Esophagus muscularis mucosa (tissue), 4 donors: ENCODE results near the gene TEX29. TPM values are rescaled to one million over a fixed set of nuclear protein-coding genes. Genes with fewer than 3 reads are reported as not detected.

Source experiments
- DNase-seq: peaks from one replicate; pipeline ENCODE4 v3.0.0-alpha.2; 2017; ENCODE audit errors: extremely low spot score
- H3K27ac ChIP-seq, 4 donors: fragments of 200-600 bp; sonication (generic); replicated peaks in 1 of 4; 1 replicate in 3 of 4; 2 replicates in 1 of 4; pipeline ENCODE4 v1.5.1; 2016 to 2019; ENCODE audit warnings: mild to moderate bottlenecking in 1 of 4
- H3K27me3 ChIP-seq, 4 donors: fragments of 200-600 bp; sonication (generic); one replicate each; pipeline versions ENCODE4 v1.5.1 to v1.6.0; 2016 to 2019
- H3K36me3 ChIP-seq, 4 donors: fragments of 200-600 bp; sonication (generic); one replicate each; pipeline ENCODE4 v1.5.1; 2016 to 2019
- H3K4me1 ChIP-seq, 4 donors: fragments of 200-600 bp; sonication (generic); one replicate each; pipeline ENCODE4 v1.5.1; 2016 to 2019
- H3K4me3 ChIP-seq, 4 donors: fragments of 200-600 bp; sonication (generic); 1 replicate in 2 of 4; 2 replicates in 2 of 4; pipeline ENCODE4 v1.5.1; 2016 to 2019; ENCODE audit warnings: mild to moderate bottlenecking in 4 of 4, moderate library complexity in 1 of 4
- H3K9me3 ChIP-seq, 4 donors: fragments of 200-600 bp; sonication (generic); 1 replicate in 3 of 4; 2 replicates in 1 of 4; pipeline ENCODE4 v1.5.1; 2016 to 2019
- EP300 ChIP-seq: sonication (generic); formaldehyde crosslinking; IDR thresholded peaks from one replicate; pipeline ENCODE4 v1.6.1; 2017; ENCODE audit warnings: antibody characterized with exemption
- POLR2A ChIP-seq: fragments of 450-650 bp; IDR thresholded peaks from one replicate; pipeline ENCODE4 v1.6.1; 2017; ENCODE audit warnings: antibody characterized with exemption, moderate library complexity, mild to moderate bottlenecking, low read depth
- POLR2AphosphoS5 ChIP-seq, 2 donors: sonication (generic); formaldehyde crosslinking; IDR thresholded peaks; one replicate each; pipeline ENCODE4 v1.6.1; 2017; ENCODE audit warnings: antibody characterized with exemption in 2 of 2
- WGBS: methylation state at CpG from one replicate; pipeline ENCODE4 v1.1.5; 2018; 5-methylcytosine and 5-hydroxymethylcytosine counted together
- intact Hi-C: fragments of 100-400 bp; cut with DNase I; formaldehyde crosslinking; loops from one replicate; pipeline ENCODE4 v1.15.1; 2023
- total RNA-seq, 4 donors: library from RNA; depleted of rRNA; stranded (reverse); fragments of >200 nt; gene quantifications; one replicate each; pipeline versions ENCODE4 v1.1.0 to v1.2.1, GENCODE V29; 2016
- TF ChIP-seq, protein P1 (sequence below), 3 experiments: fragments of 200-600 bp in 2 of 3; fragments of 450-650 bp in 1 of 3; sonication (generic) in 2 of 3; IDR thresholded peaks; one replicate each; pipeline ENCODE4 v1.5.1; 2017 to 2019; ENCODE audit warnings: antibody characterized with exemption in 3 of 3, mild to moderate bottlenecking in 2 of 3, moderate library complexity in 1 of 3

TEX29 gene
- total RNA-seq, 4 donors from 2014 or later, result 0.83 to 0.99 TPM; not detected in 2

DNA sequence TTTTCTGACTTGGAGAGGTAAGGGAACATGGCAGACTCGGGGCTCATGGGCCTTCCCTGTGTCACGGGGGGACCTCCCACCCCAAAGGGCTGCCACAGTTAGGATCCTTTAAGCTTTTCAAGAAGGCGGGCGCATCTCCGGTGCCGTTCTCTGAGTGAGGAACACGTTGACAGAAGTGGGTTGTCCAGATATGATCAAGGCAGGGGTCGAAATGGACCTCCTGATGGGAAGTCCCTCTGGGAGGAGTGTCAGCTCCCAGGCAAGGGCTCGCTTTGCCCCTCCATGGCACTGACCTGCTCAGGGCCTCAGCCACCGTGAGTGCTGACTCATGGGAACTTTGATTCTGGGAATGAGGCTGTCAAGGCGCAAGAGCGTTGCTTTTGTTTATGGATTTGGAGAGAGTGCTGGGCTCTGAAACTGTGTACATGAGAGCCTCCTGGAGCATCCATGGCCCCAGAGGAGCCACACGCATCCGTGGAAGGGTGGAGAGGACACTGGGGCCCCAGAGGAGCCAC, 6.5 kb upstream of the TEX29 start:
- TF ChIP-seq POLR2A (no peak), EP300 (no peak)
- intact Hi-C loops, result no loop called here
- H3K4me1 ChIP-seq, result no peaks in the 10 kb centered on the region
- peaks cover 0 to 9% (median 2%) of the 10 kb centered on the region in 4 donors for H3K9me3 ChIP-seq
- H3K36me3 ChIP-seq, result peaks cover 0 to 37% (median 30%) of the 10 kb centered on the region in 4 donors
- no peaks in the 10 kb centered on the region for H3K27me3 ChIP-seq
- H3K4me3 ChIP-seq, result no peak overlapping the region
- WGBS, result 88% methylated on average over 14 of the region's 14 CpGs
- no peak for DNase-seq
- no peak overlapping the region for H3K27ac ChIP-seq

DNA sequence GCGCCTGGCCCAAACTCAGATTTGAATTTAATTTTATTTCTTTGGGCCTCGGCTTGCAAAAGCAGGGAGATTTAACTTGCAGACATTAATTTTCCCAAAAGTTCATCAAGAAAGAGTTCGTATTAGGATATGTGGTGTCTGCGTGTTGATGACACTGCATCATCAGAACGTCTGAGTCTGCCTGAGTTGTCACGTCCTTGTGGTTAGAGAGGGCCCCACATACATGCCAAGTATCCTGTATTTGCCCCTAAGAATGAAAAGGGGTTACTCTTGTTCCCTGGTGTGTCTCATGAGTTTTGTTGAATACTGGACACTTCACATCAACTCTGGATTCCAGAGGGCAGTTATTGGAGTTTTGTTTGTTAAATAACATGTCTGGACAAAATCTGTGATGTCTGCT, 5.6 kb upstream of the TEX29 start:
- Histone ChIP-seq H3K27me3 (no peaks in the 10 kb centered on the region), H3K4me1 (no peaks in the 10 kb centered on the region), H3K4me3 (no peak overlapping the region), H3K9me3 (peaks cover 0 to 9% (median 2%) of the 10 kb centered on the region in 4 donors), H3K36me3 (peaks cover 0 to 35% (median 28%) of the 10 kb centered on the region in 4 donors), H3K27ac (no peak overlapping the region)
- WGBS, result 77% methylated on average over 6 of the region's 6 CpGs
- TF ChIP-seq, protein P1, sequence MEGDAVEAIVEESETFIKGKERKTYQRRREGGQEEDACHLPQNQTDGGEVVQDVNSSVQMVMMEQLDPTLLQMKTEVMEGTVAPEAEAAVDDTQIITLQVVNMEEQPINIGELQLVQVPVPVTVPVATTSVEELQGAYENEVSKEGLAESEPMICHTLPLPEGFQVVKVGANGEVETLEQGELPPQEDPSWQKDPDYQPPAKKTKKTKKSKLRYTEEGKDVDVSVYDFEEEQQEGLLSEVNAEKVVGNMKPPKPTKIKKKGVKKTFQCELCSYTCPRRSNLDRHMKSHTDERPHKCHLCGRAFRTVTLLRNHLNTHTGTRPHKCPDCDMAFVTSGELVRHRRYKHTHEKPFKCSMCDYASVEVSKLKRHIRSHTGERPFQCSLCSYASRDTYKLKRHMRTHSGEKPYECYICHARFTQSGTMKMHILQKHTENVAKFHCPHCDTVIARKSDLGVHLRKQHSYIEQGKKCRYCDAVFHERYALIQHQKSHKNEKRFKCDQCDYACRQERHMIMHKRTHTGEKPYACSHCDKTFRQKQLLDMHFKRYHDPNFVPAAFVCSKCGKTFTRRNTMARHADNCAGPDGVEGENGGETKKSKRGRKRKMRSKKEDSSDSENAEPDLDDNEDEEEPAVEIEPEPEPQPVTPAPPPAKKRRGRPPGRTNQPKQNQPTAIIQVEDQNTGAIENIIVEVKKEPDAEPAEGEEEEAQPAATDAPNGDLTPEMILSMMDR (IDR thresholded peaks at IDR 0.05), result no peak
- no peak for TF ChIP-seq POLR2A
- TF ChIP-seq POLR2AphosphoS5 (IDR thresholded peaks at IDR 0.05), result no peak
- TF ChIP-seq EP300, result no peak
- intact Hi-C loops, result no loop called here
- no peak for DNase-seq

DNA sequence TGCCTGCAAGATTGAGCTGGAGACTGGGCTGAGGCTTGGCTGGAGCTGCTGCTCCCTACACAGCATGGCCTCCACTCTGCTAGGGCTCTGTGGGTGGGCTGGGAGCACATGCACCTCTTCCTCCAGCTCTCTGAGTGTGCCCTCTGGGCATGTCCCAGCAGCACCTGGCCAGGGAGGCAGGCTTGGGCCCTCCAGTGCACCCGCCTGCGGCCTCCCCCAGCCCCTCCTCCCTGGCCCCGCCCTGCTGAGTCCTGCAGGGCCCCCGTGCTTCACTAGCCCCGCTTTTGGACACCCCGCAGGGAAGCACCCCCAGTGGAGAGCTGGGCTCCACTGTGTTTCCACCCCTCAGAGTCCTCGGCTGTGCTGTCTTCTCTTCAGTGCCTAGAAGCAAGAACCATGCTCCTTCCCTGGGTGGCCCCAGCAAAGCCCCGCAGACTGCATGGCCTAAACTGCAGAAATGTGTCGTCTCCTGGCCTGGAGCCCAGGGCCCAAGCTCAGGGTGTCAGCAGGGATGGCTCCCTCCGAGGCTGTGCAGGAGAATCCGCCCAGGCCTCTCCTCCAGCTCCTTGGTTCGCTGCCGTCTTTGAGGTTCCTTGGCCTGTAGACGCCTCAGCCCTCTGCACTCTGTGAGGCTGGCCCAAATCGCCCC, 5.0 kb upstream of the TEX29 start:
- WGBS, result 79% methylated on average over 9 of the region's 15 CpGs
- Histone ChIP-seq H3K27ac (peak overlapping the region in 1 of 4 donors; percentile 14), H3K36me3 (peaks cover 0 to 35% (median 28%) of the 10 kb centered on the region in 4 donors), H3K4me3 (no peak overlapping the region), H3K27me3 (peaks cover 0 to 5% (median 0%) of the 10 kb centered on the region in 4 donors), H3K4me1 (no peaks in the 10 kb centered on the region), H3K9me3 (peaks cover 0 to 9% (median 2%) of the 10 kb centered on the region in 4 donors)
- TF ChIP-seq, protein P1 (IDR thresholded peaks at IDR 0.05), result no peak
- no peak for TF ChIP-seq POLR2AphosphoS5 (IDR thresholded peaks at IDR 0.05)
- TF ChIP-seq EP300, result no peak
- TF ChIP-seq POLR2A, result no peak
- DNase-seq, result no peak
- intact Hi-C loops, result no loop called here

DNA sequence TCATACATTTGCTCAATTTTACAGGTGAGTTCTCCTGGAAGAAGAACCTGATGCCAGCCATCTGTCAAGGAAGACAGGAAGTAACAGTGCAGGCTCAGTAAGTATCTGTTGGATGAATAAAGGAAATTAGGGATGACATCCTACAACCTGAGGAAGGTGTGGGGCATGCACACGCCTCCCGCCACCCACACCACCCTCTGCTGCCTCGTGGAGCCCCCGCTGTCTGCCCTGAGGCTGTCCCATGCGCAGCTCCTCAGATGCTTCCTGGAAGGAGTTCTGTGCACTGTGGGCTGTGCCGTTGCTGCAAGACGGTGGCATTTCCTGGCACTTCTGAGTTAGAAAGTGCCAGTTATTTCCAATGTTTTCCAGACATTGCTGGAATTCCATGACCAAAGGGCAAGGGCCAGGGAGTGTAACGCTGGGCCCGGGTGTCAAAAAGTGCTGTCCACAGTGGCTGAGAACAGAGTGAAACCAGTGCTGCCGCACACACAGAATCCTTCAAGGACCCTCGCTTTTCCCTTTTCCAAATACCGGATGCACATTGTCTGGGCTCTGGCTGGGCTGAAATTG, 4.2 kb upstream of the TEX29 start:
- intact Hi-C loops, result no loop called here
- Histone ChIP-seq H3K36me3 (peaks cover 0 to 34% (median 27%) of the 10 kb centered on the region in 4 donors), H3K4me3 (no peak overlapping the region), H3K9me3 (peaks cover 0 to 9% (median 2%) of the 10 kb centered on the region in 4 donors), H3K4me1 (no peaks in the 10 kb centered on the region), H3K27me3 (peaks cover 0 to 6% (median 0%) of the 10 kb centered on the region in 4 donors), H3K27ac (peak overlapping the region in 1 of 4 donors; percentile 14)
- DNase-seq, result no peak
- TF ChIP-seq, protein P1 (IDR thresholded peaks at IDR 0.05), result no peak
- TF ChIP-seq POLR2A, result no peak
- no peak for TF ChIP-seq POLR2AphosphoS5 (IDR thresholded peaks at IDR 0.05)
- TF ChIP-seq EP300, result no peak
- 78% methylated on average over 9 of the region's 12 CpGs for WGBS

DNA sequence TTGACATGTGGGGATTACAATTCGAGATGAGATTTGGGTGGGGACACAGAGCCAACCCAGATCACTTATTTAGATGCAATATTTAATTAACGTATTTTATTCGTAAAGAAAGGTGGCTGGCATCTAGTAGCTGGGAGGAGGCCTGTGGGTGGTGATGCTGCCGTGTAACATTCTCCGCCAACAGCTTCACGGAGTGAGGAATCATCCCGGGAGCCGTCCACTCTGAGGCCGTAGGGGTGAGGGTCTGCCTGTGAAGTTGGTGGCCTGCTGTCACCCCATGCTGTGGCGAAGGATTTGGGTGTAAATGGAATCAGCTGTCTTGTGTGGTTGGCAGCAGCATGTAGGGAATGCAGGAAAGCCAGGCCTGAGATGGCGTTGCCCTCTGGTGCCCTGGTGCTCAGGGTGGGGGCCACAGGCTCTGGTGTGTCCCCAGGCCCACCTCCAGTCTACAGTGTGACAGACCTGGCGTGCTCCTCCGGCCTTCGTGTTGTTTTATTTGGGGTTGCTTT, 3.3 kb upstream of the TEX29 start:
- WGBS, result 94% methylated on average over 13 of the region's 14 CpGs
- Histone ChIP-seq H3K4me1 (no peaks in the 10 kb centered on the region), H3K27me3 (peaks cover 0 to 6% (median 0%) of the 10 kb centered on the region in 4 donors), H3K4me3 (no peak overlapping the region), H3K36me3 (peaks cover 0 to 27% (median 20%) of the 10 kb centered on the region in 4 donors), H3K27ac (no peak overlapping the region), H3K9me3 (peaks cover 0 to 6% (median 2%) of the 10 kb centered on the region in 4 donors)
- intact Hi-C loops, result no loop called here
- no peak for TF ChIP-seq POLR2AphosphoS5 (IDR thresholded peaks at IDR 0.05)
- no peak for DNase-seq
